Loucy (cell line): ENCODE results near the gene KBTBD8.

Source experiments
- CTCF ChIP-seq: fragments of 200-600 bp; sonication (generic); conservative IDR thresholded peaks from 2 replicates; pipeline ENCODE4 v1.5.1; 2014; ENCODE audit warnings: mild to moderate bottlenecking, antibody characterized with exemption, low read length
- EZH2phosphoT487 ChIP-seq: fragments of 200-600 bp; IDR thresholded peaks from 2 replicates; pipeline ENCODE4 v1.6.1; 2018; ENCODE audit warnings: antibody characterized with exemption, mild to moderate bottlenecking, moderate library complexity, borderline replicate concordance

- no peak for TF ChIP-seq CTCF
- TF ChIP-seq EZH2phosphoT487: no peak
These were observed 5.0 kb upstream of the KBTBD8 start for GRCh38 chr3:66993082-66993481.
